Skeletal muscle tissue (tissue), 4 donors: ENCODE results near the gene DIS3L2. TPM values are rescaled to one million over a fixed set of nuclear protein-coding genes. Genes with fewer than 3 reads are reported as not detected.
"Not testable (repeated sequence)": the region's sequence is repeated elsewhere in the genome, so short reads cannot be mapped to it uniquely, and the experiment has no call there.

ENCODE experiments used
- H3K27ac ChIP-seq: one replicate; pipeline ENCODE4 v1.7.0; 2013; ENCODE audit warnings: mild to moderate bottlenecking, low read depth, low read length, inconsistent platforms
- H3K27me3 ChIP-seq, 3 donors: one replicate each; pipeline ENCODE4 v1.7.0; 2013; ENCODE audit warnings: low read length in 3 of 3; ENCODE audit not compliant: control insufficient read depth in 3 of 3, insufficient read depth in 3 of 3
- H3K36me3 ChIP-seq, 3 donors: one replicate each; pipeline ENCODE4 v1.7.0; 2013; ENCODE audit warnings: low read length in 3 of 3; ENCODE audit not compliant: control insufficient read depth in 3 of 3, insufficient read depth in 3 of 3
- H3K4me1 ChIP-seq, 3 donors: one replicate each; pipeline ENCODE4 v1.7.0; 2013; ENCODE audit warnings: low read length in 3 of 3, mild to moderate bottlenecking in 3 of 3; ENCODE audit not compliant: control insufficient read depth in 3 of 3, insufficient read depth in 3 of 3
- H3K4me3 ChIP-seq, 3 donors: one replicate each; pipeline ENCODE4 v1.7.0; 2013; ENCODE audit warnings: low read length in 3 of 3
- H3K9ac ChIP-seq, 3 donors: one replicate each; pipeline ENCODE4 v1.7.0; 2013; ENCODE audit warnings: low read length in 3 of 3, mild to moderate bottlenecking in 3 of 3, moderate library complexity in 2 of 3, low read depth in 1 of 3
- H3K9me3 ChIP-seq, 3 donors: one replicate each; pipeline ENCODE4 v1.7.0; 2013; ENCODE audit warnings: low read length in 3 of 3; ENCODE audit not compliant: control insufficient read depth in 3 of 3
- total RNA-seq: library from RNA; depleted of rRNA; stranded (reverse); fragments of >200 nt; gene quantifications from one replicate; pipeline ENCODE4 v1.2.3, GENCODE V29; 2014
- donor health status: Osteomylitis.

Gene DIS3L2
- total RNA-seq, 1 donor from 2014 or later: 24.0 TPM

GRCh38 chr2:232139786-232140562, 178.5 kb downstream of the DIS3L2 start:
- Histone ChIP-seq H3K9me3 (no peaks in the 10 kb centered on the region), H3K27ac (no peak overlapping the region), H3K27me3 (no peaks in the 10 kb centered on the region), H3K4me3 (no peak overlapping the region), H3K9ac (no peak overlapping the region), H3K36me3 (peaks cover 0 to 9% (median 0%) of the 10 kb centered on the region in 3 donors), H3K4me1 (no peaks in the 10 kb centered on the region)

- Histone ChIP-seq H3K9ac (no peak overlapping the region), H3K27ac (no peak overlapping the region), H3K27me3 (no peaks in the 10 kb centered on the region), H3K4me1 (no peaks in the 10 kb centered on the region), H3K36me3 (peaks cover 0 to 4% (median 0%) of the 10 kb centered on the region in 3 donors), H3K9me3 (no peaks in the 10 kb centered on the region), H3K4me3 (no peak overlapping the region)
Measured at GRCh38 chr2:232141591-232141990, 180.1 kb downstream of the DIS3L2 start.

GRCh38 chr2:232142049-232142448, 180.5 kb downstream of the DIS3L2 start:
- no peaks in the 10 kb centered on the region for H3K27me3 ChIP-seq
- H3K36me3 ChIP-seq: peaks cover 0 to under 1% (median 0%) of the 10 kb centered on the region in 3 donors
- no peak overlapping the region for H3K4me3 ChIP-seq
- no peak overlapping the region for H3K27ac ChIP-seq
- H3K9ac ChIP-seq: no peak overlapping the region
- no peaks in the 10 kb centered on the region for H3K9me3 ChIP-seq
- H3K4me1 ChIP-seq: no peaks in the 10 kb centered on the region

GRCh38 chr2:232142502-232142901, 181.0 kb downstream of the DIS3L2 start:
- H3K4me1 ChIP-seq: no peaks in the 10 kb centered on the region
- no peak overlapping the region for H3K9ac ChIP-seq
- H3K9me3 ChIP-seq: no peaks in the 10 kb centered on the region
- no peaks in the 10 kb centered on the region for H3K27me3 ChIP-seq
- no peak overlapping the region for H3K4me3 ChIP-seq
- H3K27ac ChIP-seq: no peak overlapping the region
- no peaks in the 10 kb centered on the region for H3K36me3 ChIP-seq

- Histone ChIP-seq H3K27ac (no peak overlapping the region), H3K27me3 (no peaks in the 10 kb centered on the region), H3K4me1 (no peaks in the 10 kb centered on the region), H3K9ac (no peak overlapping the region), H3K9me3 (no peaks in the 10 kb centered on the region), H3K4me3 (no peak overlapping the region), H3K36me3 (no peaks in the 10 kb centered on the region)
Measured at GRCh38 chr2:232146294-232146693, 184.8 kb downstream of the DIS3L2 start.

GRCh38 chr2:232147440-232148077, 186.0 kb downstream of the DIS3L2 start:
- no peaks in the 10 kb centered on the region for H3K9me3 ChIP-seq
- no peaks in the 10 kb centered on the region for H3K27me3 ChIP-seq
- H3K4me1 ChIP-seq: no peaks in the 10 kb centered on the region
- no peak overlapping the region for H3K9ac ChIP-seq
- H3K36me3 ChIP-seq: no peaks in the 10 kb centered on the region
- no peak overlapping the region for H3K27ac ChIP-seq
- no peak overlapping the region for H3K4me3 ChIP-seq

- H3K27me3 ChIP-seq: no peaks in the 10 kb centered on the region
- no peak overlapping the region for H3K27ac ChIP-seq
- H3K9ac ChIP-seq: no peak overlapping the region
- H3K4me1 ChIP-seq: no peaks in the 10 kb centered on the region
- no peak overlapping the region for H3K4me3 ChIP-seq
- peaks cover 2 to 11% (median 7%) of the 10 kb centered on the region in 3 donors for H3K36me3 ChIP-seq
- H3K9me3 ChIP-seq: no peaks in the 10 kb centered on the region
Measured at GRCh38 chr2:232162187-232162586, 200.7 kb downstream of the DIS3L2 start.

- H3K9me3 ChIP-seq: no peaks in the 10 kb centered on the region
- peaks cover 6 to 18% (median 10%) of the 10 kb centered on the region in 3 donors for H3K4me1 ChIP-seq
- H3K9ac ChIP-seq: no peak overlapping the region
- no peak overlapping the region for H3K4me3 ChIP-seq
- H3K27me3 ChIP-seq: no peaks in the 10 kb centered on the region
- no peaks in the 10 kb centered on the region for H3K36me3 ChIP-seq
- H3K27ac ChIP-seq: no peak overlapping the region
Measured at GRCh38 chr2:232170396-232170795, 208.9 kb downstream of the DIS3L2 start.

- no peaks in the 10 kb centered on the region for H3K27me3 ChIP-seq
- no peak overlapping the region for H3K4me3 ChIP-seq
Measured at GRCh38 chr2:232174662-232175061, 213.1 kb downstream of the DIS3L2 start.

GRCh38 chr2:232176587-232176986, 215.1 kb downstream of the DIS3L2 start:
- H3K4me3 ChIP-seq, H3K27me3 ChIP-seq, H3K27ac ChIP-seq, H3K9ac ChIP-seq, H3K9me3 ChIP-seq, H3K4me1 ChIP-seq, H3K36me3 ChIP-seq: not testable (repeated sequence)

More at GRCh38 chr2:232174662-232175061, 213.1 kb downstream of the DIS3L2 start:
- Histone ChIP-seq H3K27ac (no peak overlapping the region), H3K9me3 (no peaks in the 10 kb centered on the region), H3K9ac (no peak overlapping the region), H3K4me1 (peaks cover 2 to 13% (median 9%) of the 10 kb centered on the region in 3 donors), H3K36me3 (no peaks in the 10 kb centered on the region)
